ENCODE data around the gene ADIPOQ.
"Not testable (repeated sequence)": the region's sequence is repeated elsewhere in the genome, so short reads cannot be mapped to it uniquely, and the experiment has no call there.

The ADIPOQ gene

DNA sequence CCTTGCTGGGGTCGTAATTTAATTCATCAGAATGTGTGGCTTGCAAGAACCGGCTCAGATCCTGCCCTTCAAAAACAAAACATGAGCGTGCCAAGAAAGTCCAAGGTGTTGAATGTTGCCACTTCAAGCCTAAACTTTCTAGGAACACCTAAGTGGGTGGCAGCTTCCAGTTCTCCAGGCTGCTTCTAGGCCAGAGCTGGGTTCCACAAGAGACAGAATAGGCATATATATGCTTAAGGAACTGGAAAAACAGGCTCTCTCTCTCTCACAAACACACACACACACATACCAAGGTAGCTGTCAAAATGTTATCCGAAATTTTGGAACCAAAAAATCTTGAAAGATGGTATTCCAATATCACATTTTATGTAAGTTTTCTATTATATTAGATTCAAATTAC lies 890 bp upstream of the ADIPOQ start:
- DNase-seq, result no peak
- no peak for TF ChIP-seq GATA1 (IDR thresholded peaks at IDR 0.05; ENCODE audit: low read depth, low read length)
- TF ChIP-seq POLR2A (IDR thresholded peaks at IDR 0.05; ENCODE audit: low read length), result no peak

DNA sequence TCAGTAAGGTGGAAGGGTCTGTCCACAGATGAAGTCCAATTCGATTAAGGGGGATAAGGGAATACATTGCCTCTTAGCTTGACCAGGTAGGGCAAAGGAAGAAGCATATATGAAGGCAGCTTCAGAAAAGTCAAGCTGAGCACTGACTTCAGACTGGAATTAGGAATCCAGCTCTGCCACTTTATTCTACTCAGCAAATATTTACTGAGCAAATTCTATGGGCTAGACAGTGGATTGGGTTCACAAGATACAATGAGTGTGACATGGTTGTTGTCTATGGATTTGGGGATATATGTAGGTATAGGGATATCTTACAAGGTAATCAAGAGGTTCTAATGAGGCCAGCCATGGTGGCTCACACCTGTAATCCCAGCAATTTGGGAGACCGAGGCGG lies 526 bp downstream of the ADIPOQ start:
- no peak for TF ChIP-seq POLR2A (IDR thresholded peaks at IDR 0.05; ENCODE audit: low read length)
- TF ChIP-seq GATA1 (IDR thresholded peaks at IDR 0.05; ENCODE audit: low read depth, low read length), result no peak
- no peak for DNase-seq

DNA sequence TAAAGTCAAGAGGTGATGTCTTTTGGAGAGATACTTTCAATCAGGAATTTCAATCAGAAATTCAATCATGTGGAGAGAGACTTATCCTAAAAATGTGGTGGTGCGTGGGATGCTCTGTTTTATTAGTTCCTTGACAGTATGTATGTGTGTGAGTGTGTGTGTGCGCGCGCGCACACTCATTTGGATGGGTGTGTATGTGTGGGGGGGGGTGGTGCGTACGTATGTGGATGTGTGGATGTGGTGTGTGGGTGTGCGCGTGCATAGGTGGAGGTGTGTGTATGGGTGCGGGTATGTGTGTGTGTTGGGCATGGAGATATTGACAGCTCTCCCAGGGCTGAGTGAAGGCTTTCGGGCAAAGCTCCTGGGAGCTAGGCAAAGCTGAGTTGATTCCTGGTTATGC lies 2.4 kb downstream of the ADIPOQ start:
- no peak for TF ChIP-seq GATA1 (IDR thresholded peaks at IDR 0.05; ENCODE audit: low read depth, low read length)
- TF ChIP-seq POLR2A (IDR thresholded peaks at IDR 0.05; ENCODE audit: low read length), result no peak
- no peak for DNase-seq

DNA sequence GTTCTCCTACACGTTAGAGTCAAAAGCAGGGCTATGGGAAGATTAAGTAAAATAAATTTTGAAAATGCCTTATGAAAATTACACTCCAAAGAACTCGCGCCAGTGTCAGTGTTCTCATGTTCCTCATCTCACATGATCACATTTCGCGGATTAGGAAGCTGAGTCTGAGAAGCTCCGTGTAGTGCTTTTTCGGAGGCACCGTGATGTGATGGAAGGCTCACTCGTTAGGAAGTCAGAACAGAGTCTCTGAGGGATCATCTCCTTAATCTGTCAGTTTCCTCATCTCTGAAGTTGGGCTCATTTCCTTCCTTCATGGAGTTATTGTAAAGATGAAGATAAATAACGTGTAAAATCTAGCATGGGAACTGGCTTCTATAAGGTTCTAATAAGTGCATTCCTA lies 3.2 kb downstream of the ADIPOQ start:
- TF ChIP-seq POLR2A (IDR thresholded peaks at IDR 0.05; ENCODE audit: low read length) (no peak), GATA1 (IDR thresholded peaks at IDR 0.05; ENCODE audit: low read depth, low read length) (no peak)
- no peak for DNase-seq

DNA sequence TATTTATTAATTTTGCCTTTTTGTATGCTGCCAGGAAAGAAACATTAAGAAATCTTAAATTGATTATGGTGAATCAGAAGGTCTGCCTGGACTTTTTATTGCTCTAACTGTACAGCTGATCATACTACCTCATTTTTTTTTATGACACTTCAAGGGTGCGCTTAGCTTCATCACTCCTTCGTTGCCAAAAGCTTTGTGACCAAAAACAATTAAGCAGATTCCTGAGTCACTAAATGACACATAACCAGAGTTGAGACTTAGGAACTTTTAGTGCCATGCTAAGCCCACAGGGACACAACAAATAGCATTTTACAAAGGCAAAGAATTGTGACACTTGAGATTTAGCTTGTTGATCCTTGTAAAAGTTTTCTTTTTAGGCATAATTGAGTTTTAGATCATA lies 4.9 kb downstream of the ADIPOQ start:
- no peak for DNase-seq
- TF ChIP-seq GATA1 (IDR thresholded peaks at IDR 0.05; ENCODE audit: low read depth, low read length), result no peak
- no peak for TF ChIP-seq POLR2A (IDR thresholded peaks at IDR 0.05; ENCODE audit: low read length)

DNA sequence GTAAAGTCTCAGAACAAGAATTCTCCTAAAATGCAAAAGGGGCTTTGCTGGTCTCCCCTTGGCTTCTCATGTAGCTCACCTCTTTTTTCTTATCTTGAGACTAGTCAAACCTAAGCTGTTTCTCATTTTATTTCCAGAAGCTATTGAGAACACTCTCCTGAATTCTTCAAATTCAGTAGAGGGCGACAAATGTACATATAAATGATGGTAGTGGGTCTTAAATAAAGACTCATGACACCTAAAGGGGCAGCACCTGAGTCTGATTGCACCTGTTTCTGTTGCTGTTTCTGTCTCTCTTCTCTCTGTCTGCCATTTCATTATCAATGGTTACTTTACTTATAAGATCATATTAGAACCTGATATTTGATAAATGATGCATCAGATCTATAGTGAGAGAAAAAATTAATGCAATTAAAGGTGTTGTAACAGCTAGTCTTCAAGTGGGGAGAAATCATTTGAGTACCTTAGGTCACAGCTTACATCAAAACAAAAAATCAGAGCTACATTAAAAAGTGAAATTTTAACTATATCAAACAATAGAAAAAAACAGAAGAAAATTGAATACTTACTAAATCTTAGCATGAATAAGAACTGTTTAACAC lies 7.0 kb downstream of the ADIPOQ start:
- DNase-seq, result peak; percentile 55 to 67
- TF ChIP-seq POLR2A (IDR thresholded peaks at IDR 0.05; ENCODE audit: low read length) (no peak), GATA1 (IDR thresholded peaks at IDR 0.05; ENCODE audit: low read depth, low read length) (no peak)

DNA sequence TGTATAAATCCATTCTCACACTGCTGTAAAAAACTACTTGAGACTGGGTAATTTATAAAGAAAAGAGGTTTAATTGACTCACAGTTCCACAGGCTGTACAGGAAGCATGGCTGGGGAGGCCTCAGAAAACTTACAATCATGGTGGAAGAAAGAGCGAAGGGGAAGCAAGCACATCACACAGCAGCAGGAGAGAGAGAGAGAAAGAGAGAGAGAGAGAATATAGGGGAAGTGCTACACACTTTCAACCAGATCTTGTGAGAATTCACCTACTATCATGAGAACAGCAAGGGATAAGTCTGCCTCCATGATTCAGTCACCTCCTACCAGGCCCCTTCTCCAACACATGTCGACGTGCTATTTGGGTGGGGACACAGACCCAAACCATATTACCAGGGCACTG lies 9.3 kb downstream of the ADIPOQ start:
- DNase-seq, result not testable (repeated sequence)

DNA sequence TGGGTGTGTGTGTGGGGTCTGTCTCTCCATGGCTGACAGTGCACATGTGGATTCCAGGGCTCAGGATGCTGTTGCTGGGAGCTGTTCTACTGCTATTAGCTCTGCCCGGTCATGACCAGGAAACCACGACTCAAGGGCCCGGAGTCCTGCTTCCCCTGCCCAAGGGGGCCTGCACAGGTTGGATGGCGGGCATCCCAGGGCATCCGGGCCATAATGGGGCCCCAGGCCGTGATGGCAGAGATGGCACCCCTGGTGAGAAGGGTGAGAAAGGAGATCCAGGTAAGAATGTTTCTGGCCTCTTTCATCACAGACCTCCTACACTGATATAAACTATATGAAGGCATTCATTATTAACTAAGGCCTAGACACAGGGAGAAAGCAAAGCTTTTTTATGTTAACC lies 10.5 kb downstream of the ADIPOQ start:
- no peak for TF ChIP-seq GATA1 (IDR thresholded peaks at IDR 0.05; ENCODE audit: low read depth, low read length)
- TF ChIP-seq POLR2A (IDR thresholded peaks at IDR 0.05; ENCODE audit: low read length), result no peak
- no peak for DNase-seq

DNA sequence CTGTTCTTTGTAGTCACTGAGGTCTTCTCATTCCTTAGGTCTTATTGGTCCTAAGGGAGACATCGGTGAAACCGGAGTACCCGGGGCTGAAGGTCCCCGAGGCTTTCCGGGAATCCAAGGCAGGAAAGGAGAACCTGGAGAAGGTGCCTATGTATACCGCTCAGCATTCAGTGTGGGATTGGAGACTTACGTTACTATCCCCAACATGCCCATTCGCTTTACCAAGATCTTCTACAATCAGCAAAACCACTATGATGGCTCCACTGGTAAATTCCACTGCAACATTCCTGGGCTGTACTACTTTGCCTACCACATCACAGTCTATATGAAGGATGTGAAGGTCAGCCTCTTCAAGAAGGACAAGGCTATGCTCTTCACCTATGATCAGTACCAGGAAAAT lies 11.6 kb downstream of the ADIPOQ start:
- DNase-seq, result no peak
- TF ChIP-seq POLR2A (IDR thresholded peaks at IDR 0.05; ENCODE audit: low read length) (no peak), GATA1 (IDR thresholded peaks at IDR 0.05; ENCODE audit: low read depth, low read length) (no peak)

DNA sequence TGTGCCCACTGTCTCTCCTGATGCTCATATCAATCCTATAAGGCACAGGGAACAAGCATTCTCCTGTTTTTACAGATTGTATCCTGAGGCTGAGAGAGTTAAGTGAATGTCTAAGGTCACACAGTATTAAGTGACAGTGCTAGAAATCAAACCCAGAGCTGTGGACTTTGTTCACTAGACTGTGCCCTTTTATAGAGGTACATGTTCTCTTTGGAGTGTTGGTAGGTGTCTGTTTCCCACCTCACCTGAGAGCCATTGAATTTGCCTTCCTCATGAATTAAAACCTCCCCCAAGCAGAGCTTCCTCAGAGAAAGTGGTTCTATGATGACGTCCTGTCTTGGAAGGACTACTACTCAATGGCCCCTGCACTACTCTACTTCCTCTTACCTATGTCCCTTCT lies 12.4 kb downstream of the ADIPOQ start:
- DNase-seq, result no peak

DNA sequence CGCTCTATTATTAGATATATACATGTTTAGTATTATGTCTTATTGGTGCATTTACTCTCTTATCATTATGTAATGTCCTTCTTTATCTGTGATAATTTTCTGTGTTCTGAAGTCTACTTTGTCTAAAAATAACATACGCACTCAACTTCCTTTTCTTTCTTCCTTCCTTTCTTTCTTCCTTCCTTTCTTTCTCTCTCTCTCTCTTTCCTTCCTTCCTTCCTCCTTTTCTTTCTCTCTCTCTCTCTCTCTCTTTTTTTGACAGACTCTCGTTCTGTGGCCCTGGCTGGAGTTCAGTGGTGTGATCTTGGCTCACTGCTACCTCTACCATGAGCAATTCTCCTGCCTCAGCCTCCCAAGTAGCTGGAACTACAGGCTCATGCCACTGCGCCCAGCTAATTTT lies 15.2 kb downstream of the ADIPOQ start:
- DNase-seq, result no peak
- TF ChIP-seq POLR2A (IDR thresholded peaks at IDR 0.05; ENCODE audit: low read length) (no peak), GATA1 (IDR thresholded peaks at IDR 0.05; ENCODE audit: low read depth, low read length) (no peak)

More for the DNA sequence above, 12.4 kb downstream of the ADIPOQ start:
- TF ChIP-seq GATA1 (IDR thresholded peaks at IDR 0.05; ENCODE audit: low read depth, low read length), result no peak
- TF ChIP-seq POLR2A (IDR thresholded peaks at IDR 0.05; ENCODE audit: low read length), result no peak

DNA sequence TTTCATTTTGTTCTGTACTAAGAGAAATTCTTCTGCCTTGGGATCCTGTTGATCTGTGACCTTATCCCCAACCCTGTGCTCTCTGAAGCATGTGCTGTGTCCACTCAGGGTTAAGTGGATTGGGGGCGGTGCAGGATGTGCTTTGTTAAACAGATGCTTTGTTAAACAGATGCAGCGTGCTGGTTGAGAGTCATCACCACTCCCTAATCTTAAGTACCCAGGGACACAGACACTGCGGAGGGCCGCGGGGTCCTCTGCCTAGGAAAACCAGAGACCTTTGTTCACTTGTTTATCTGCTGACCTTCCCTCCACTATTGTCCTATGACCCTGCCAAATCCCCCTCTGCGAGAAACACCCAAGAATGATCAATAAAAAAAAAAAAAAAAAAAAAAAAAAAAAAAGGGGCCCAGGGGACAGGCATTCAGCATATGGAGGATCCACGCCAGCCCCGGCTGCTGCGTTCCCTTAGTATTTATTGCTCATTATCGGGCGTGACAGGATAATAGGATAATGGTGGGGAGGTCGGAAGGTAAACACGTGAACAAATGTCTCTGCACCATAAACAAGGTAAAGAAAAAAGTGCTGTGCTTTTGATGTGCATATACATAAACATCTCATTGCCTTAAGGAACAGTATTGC lies 22.8 kb downstream of the ADIPOQ start:
- DNase-seq, result not testable (repeated sequence)

DNA sequence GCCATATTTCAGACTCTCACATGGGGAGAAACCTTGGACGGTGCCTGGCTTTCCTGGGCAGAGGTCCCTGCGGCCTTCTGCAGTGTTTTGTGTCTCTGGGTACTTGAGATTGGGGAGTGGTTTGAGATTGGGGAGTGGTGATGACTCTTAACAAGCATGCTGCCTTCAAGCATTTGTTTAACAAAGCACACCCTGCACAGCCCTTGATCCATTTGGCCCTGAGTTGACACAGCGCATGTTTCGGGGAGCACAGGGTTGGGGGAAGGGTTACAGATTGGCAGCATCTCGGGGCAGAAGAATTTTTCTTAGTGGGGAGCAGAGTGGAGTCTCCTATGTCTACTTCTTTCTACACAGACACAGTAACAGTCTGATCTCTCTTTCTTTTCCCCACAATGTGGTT lies 23.6 kb downstream of the ADIPOQ start:
- DNase-seq, result not testable (repeated sequence)

DNA sequence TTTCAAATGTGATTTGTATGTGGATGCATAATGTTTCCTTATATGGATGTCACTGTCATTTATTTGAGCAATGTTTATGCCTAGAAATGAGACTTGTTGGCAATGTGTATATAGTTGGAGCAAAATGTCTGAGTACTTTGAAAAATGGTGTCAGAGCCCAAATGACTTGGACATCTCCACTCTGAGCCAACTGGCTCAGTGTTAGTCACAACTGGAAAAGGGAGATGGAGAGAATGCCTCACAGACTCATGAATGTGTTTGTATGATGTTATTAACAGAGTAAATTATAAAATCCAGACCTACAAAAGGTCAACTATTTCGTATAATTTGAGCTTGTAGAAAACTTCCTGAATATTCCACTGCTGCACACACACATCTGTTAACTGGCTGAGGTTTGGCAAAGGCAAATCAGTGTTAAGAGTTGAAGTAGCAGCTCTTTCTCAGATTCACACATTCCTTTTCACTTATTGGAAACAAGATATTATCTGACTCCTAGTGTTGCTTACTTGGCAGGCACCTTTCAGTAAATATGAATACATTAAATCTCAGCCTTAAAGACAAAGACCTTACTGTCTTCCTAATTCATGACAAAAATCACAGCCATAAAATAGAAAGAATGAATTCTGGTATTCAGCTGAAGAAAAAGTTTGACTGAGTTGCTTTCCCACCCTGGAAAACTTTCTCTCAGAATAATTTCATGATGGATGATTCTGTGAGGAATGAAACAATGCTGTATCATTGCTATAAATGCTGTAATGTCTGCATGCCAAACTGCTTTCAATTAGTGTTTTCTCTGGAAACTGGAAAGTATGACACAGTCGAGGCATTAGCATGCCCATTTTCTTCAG lies 27.0 kb downstream of the ADIPOQ start:
- no peak for DNase-seq
- TF ChIP-seq GATA1 (IDR thresholded peaks at IDR 0.05; ENCODE audit: low read depth, low read length) (no peak), POLR2A (IDR thresholded peaks at IDR 0.05; ENCODE audit: low read length) (no peak)

All from erythroblast (primary cell).